HG02885 (cell line): Measurements from ENCODE around the gene GABPB1.

Source experiments
- ATAC-seq: cut with Tn5 transposase; IDR thresholded peaks from one replicate; pipeline ENCODE4 v1.9.1; 2021; ENCODE audit warnings: mild to moderate bottlenecking; ENCODE audit not compliant: unreplicated experiment, poor library complexity

Gene GABPB1

DNA sequence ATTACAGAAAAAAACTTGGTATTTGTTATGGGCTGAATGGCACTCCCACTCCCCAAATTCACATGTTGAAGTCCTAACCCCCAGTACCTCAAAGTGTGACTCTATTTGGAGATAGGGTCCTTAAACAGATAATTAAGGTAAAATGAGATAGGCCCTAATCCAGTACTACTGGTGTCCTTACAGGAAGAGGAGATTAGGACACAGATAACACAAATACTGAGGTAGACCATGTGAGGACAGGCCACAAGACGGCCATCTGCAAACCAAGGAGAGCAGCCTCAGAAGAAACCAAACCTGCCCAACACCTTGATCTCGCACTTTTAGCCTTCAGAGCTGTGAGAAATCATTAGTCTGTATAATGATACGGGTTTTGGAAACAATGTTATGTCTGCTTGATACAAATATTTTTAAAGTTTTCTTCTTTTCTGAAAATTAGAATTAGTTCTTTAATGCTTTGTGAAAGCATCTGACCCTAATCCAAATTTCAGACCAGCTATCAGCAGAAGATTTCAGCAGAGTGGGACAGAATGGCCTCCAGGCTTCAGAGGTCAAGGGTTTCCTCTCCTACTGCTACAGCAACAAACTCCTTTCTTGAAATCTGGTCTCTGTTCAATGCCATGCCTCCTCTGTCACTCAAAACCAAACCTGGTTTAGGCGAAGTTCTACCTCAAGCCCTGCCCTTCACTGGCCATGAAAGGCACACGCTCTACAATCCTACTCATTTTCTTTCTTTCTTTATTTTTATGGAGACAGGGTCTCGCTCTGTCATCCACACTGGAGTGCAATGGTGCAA, 67.5 kb downstream of the GABPB1 start:
- ATAC-seq, result no peak

DNA sequence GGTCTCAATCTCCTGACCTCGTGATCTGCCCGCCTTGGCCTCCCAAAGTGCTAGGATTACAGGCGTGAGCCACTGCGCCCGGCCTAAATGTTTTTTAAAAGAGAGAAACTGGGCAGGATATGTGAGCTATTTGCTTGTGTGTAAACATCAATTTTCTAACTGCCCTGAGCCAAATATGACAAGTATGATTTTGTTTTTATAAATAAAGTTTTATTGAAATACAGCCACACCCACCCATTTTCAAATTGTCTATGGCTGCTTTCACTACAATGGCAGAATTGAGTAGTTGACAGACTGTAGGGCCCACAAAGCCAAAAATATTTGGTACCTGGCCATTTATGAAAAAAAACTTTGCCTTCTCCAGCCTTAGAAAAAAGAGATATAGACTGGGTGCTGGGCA, 73.6 kb downstream of the GABPB1 start:
- ATAC-seq, result no peak

DNA sequence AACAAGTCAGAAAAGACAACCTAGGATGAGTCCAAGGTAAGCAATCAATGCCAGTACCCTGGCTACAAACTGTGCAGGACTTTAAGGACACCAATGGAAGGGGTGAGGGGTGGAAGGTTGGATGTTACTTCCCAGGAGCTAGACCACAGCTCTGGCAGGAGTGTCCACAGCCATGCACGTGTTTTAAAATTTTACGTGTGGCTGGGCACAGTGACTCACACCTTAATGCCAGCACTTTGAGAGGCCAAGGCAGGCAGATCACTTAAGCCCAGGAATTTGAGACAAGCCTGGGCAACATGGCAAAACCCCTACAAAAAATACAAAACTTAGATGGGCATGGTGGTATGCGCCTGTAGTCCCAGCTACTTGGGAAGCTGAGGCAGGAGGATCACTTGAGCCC, 74.7 kb downstream of the GABPB1 start:
- no peak for ATAC-seq

DNA sequence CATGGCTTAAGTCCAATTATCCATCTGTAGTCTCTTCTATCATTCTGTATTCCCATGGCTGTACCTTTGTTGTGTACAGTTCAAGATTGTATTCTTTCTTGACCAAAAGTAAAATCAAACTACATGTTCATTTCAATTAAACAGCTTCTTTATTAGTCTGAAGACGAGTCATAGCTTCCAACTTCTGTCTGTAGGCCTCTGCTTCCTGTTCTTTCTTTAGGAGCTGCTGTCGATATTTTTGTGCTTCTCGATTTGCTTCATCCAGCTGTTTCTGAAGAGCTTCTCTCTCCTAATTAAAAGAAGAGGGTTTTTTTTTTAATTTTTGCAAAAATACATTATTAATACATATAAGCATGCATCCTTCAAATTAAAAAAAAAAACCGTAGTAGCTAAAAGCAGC, 76.5 kb downstream of the GABPB1 start:
- no peak for ATAC-seq

DNA sequence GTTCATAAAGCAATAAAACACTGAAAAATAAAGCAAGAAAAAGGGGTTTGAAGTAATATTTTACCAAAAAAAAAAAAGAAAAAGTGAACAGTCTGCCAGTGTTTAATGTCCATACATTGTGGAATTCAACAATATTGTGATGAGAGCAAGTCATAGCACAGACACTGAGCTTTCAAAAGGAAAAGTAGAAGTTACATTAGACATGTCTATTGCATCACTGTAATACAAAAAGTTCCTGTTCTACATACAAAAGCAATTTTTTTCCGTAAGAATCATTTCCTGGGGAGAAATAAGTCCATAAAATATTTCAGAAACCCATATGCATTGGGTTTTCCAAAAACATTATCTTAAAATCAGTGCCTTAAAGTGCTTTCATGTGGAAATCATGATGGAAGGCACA, 77.6 kb downstream of the GABPB1 start:
- ATAC-seq, result no peak

DNA sequence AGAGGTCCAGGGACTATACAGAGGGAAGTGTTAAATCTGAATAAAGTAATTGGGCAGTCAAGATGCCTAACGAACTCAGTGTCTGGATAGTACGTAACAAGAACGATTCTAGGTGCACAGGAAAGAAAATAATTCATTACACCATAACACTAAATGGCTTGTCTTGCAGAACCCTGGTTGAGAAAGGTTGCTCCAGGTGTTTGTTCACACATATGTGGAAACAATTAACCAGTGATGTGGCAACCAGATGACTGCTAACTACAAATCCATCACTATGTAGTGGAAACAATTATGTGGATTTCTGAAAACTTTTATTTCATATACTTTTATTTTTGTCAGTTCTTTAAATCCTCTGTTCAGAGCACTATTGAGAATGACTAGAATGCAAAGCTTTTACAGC, 79.1 kb downstream of the GABPB1 start:
- ATAC-seq, result no peak

DNA sequence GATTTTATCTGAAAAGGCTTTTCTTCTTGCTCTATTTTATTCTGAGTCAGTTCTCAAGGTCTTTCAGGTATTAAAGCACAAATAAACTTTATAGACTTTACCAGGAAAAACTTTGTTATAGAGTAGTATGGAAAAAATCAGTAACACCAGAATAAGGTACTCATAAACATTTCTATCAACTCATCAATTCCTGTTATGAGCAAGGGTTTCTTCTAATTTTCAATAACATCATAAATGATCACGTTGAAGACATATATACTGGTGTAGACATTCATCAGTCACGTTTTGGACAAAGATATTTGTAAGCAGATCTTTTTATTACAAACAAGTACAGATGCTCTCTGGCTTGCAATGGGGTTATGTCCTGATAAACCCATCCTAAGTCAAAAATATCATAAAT, 79.9 kb downstream of the GABPB1 start:
- ATAC-seq, result no peak

DNA sequence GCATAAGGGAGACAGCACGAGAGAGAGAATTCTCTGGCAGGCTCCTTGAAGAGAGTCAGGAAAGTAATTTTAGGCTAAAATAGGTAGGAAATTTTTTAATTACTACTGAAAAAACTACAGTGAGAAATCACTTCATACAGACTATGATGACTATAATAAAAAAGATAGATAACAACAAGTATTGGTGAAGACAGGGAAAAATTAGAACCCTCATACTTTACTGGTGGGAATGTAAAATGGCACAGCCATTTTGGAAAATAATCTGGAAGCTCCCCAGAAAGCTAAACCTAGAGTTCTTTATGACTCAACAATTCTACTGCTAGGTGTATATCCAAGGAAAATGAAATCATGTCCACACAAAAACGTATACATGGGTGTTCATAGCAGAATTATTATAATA, 87.4 kb downstream of the GABPB1 start:
- no peak for ATAC-seq

DNA sequence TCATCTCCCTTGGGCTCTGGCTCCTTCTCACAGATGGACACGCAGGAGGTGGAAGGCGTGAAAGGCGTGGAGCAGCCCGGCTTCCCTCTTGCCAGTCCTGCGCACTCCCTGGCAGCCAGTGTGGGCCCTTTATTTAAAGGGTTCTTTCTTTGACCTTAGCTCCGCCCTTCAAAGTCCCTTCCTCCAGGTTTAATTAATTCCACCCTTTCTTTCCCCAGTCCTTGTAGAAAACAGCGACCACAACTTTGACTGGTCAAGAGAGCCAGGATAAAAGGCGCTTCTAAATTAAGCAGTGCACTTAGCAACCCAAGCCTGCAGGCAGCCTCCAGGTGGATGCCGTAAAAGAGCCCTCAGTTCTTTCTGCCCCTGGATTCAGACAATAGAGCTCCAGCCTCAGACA, 89.4 kb downstream of the GABPB1 start, which contains the start of gene HDC:
Gene HDC (minus strand): TSS at position 107 of the 400 bp plus-strand sequence. CDS start 103 bp downstream, at position 4.
- no peak for ATAC-seq

DNA sequence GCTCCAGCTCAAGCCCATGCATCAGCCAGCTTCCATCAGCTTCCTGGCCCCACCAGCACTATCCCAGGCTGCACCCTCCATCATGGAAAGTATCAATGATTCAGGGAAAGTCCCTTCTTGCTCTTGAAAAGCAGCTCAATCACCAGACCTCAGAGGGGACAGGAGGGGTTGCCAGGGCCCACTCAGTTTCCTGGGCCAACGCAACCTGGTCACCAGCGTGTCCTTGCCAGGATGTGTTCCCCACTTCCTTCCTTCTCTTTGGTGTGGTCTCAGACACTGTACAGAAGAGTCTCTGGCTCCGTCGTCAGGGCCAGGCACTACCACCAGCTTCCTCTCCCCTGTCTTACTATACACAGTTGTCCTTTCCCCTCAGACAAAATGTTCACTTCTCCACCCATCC, 92.5 kb downstream of the GABPB1 start:
- ATAC-seq, result no peak

DNA sequence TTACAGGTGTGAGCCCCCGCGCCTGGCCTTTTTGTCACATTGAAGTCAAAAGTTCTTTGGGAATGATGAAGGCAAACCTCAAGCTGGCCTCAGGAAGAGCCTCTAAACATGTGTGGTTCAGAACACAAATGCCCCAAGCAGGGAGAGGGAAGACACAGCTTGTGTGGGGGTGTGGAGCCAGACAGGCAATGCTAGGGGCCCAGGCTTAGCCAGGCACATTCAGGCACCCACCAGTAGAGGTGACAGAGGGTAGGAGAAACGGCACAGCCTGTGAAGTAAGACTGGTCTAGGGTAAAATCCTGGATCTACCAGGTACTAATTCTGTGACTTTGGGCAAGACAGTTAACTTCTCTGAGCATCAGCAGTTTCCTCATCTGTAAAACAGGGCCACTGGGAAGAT, 93.0 kb downstream of the GABPB1 start:
- peak; percentile 30 for ATAC-seq

DNA sequence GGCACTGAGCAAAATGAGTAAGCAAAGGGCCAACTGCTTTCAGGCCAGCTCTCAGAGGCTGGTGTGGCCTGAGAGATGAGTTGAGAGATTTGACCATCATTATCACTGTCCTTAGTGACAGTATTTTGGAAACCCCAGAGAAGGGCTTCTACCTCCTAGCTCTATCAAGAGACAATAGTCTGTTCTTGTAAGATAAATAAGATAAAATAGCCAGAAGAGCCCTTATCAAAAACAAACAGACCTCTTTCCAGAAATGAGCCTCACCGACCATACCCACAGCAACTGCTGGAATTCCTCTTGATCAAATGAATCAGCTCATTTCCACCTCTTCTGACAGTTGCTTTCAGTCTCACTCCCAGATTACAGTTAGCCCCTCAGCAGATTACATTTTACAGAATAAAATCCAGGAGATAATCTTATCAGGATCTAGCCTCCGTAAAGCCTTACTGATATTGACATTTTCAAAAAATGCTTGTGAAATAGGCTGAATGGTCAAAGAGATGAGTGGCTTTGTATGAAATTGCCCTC, 94.0 kb downstream of the GABPB1 start:
- ATAC-seq, result peak; percentile 68

DNA sequence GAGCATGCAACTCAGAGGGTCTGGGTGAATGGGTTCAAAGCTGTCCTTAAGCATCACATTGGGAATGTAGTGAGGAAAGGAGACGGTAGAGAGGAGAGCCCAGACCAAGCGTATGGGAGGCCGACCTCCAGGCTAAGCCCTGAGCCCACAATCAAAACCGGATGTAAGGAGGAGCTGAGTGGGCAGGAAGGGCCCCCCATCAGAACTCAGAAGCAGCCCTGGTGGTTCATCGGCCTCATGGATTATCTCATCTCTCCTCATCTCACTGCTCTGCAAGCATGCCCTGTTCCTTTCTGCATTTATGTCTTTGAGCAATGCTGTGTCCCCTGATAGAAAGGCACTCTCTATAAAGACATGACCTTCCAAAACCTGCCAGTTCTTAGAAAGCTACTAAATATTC, 95.7 kb downstream of the GABPB1 start:
- no peak for ATAC-seq

DNA sequence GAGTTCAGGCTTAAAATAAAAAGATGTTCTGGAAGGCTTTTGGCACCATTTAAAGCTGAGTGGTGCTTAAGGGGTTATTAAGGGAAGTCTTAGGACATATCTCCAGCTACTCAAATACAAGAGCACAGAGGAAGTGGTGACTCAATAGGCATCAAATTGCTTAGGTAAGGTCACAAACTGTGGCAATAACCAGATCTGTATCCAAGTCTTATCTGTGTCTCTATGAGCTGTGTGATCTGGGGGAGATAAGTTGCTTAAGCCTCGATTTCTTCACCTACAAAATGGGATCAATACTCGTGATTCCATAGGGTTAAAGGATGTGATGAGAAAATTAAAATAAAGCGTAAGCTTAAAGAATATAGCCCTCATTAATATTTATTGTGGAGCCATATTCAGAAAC, 97.1 kb downstream of the GABPB1 start:
- no peak for ATAC-seq

DNA sequence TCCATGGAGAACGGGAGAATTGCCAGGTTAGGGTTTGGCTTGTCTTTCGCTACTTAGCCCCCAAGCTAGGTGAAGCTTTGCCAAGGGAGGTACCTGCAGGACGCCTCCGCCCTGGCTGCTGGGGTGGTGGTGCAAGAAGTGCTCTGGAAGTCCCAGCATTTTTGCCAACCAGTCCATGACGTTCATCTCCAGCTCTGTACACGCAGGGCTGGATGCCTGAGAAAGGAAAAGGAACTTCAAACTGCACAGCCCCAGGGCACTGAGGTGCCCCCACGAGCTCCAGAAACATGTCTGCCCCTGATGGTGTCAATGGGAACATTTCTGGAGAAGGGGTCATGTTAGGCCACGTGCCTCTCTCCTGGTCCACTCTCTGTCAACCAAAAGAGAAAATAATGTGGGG, 97.7 kb downstream of the GABPB1 start:
- ATAC-seq, result no peak

DNA sequence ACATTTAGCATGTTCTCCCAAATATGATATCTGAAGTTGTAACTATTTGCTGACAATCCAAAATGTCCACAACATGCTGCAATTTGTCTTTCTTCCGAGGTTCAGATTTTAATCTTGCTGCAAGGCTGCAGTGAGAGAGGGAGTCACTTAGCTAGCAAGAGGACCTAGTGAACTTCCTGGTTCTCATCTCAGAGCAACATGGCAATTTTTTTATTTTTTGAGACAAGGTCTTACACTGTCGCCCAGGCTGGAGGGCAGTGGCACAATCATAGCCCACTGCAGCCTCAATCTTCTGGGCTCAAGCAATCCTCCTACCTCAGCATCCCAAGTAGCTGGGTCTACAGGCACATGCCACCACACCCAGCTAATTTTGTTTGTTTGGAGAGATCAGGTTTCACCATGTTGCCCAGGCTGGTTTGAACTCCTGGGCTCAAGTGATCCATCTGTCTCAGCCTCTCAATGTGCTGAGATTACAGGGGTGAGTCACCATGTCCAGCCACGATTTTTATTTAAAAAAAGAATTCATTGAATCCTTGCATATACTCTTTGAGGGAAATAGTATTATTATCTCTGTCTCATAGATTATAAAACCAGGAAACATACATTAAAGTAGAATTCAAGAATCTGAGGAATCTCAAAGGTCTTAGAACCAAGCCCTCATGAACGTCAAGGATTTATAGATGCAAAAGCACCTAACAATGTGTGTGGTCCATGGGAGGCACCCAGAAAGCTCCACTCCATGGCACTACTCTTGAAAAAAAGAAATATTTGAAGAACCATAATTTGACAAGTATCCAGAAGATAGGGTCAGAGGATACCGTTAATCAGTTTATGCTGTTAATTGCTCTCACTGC, 98.6 kb downstream of the GABPB1 start:
- ATAC-seq, result no peak

DNA sequence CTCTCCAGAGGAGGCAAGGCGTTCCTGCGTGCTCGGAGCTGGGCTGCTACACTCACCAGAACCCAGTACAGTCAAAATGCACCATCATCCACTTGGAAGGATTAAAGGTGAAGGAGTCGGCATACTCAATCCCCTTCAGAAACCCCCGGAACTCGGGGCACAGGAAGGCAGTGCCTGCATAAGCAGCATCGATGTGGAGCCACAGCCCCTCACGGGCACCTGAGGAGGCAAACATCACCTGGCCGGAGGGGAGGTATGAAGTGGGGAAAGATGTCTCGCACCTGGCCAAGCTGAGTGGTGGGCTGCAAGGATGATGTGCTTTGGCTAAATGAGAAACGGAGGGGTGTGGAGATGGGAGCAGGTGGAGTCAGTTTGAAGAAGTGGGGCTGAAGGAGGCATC, 102.4 kb downstream of the GABPB1 start:
- ATAC-seq, result no peak

DNA sequence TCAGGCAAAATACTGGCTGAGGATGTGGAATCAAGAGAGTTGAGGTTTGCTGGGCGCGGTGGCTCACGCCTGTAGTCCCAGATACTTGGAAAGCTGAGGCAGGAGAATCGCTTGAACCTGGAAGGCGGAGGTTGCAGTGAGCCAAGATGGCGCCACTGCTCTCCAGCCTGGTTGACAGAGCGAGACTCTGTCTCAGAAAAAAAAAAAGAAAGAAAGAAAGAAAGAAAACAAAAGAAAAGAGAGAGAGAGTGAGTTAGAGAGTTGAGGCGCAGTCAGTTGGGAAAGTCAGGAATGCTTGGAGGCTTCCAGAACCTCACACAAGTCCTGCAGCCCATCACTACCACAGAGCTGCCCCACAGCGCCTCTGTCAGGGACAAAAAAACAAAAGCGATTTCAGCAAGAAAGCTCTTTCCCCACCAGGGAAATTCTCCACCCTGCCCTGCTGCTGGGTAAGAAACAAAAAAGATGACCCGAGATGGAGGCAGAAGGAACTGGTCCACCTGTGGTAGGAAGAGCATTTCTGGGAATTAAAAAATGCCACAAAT, 103.3 kb downstream of the GABPB1 start:
- ATAC-seq, result no peak

DNA sequence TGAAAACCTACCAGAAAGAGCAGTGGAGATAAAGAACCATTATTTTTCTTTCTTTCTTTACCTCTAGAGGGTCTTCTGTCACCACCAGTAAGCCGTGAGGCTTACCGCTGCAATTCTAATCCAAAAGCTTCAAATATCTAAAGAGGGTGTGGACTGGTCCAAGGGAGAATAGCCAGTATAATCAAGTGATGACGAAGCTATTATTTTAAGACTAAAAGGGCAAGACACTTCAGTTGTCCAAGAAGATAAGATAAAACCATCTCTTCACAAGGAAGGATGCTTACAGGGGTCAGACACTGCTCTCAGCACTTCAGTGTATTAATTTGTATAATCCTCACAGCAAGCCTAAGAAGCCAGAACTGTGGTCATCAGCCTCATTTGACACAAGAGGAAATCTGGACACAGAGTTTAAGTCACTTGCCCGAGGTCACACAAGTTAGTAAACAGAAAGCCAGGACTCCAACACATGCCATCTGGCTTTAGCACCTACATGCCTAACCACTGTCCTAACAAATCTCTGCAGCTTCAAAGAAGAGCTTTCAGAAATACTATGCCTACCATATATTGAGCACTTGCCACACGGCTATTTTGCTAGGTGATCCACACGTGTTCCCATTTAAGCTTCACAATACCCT, 104.1 kb downstream of the GABPB1 start:
- ATAC-seq, result no peak

DNA sequence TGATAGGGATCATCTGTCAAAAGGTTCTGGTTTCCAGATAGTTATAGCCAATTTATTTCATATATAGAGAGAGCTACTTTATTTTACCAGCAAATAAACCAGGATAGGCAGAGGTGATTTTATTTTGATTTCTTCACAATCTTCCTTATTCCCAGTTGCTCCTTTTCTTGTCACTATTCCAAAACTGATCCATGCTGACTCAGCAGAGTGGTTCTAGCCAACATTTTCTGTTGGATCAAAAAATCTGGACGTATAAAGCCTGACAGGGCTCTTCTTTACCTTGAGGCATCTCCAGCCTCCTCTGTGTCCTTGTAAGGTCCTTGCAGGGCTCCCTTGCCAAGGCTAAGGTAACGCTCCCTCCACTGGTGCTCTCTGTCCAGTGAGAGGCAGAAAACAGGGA, 105.3 kb downstream of the GABPB1 start:
- ATAC-seq, result no peak
